Subcutaneous adipose tissue (tissue), 4 donors: ENCODE results near the gene EPN1. TPM values are rescaled to one million over a fixed set of nuclear protein-coding genes. Genes with fewer than 3 reads are reported as not detected.

ENCODE experiments used
- total RNA-seq, 4 donors: library from RNA; depleted of rRNA; stranded (reverse); fragments of >200 nt; gene quantifications; one replicate each; pipeline ENCODE4 v1.1.0, GENCODE V29; 2016
- TF ChIP-seq, protein P1 (sequence below): fragments of 450-650 bp; IDR thresholded peaks from one replicate; pipeline ENCODE4 v1.5.1; 2016; ENCODE audit warnings: low read depth, mild to moderate bottlenecking, control low read depth, antibody characterized with exemption, moderate library complexity

Gene EPN1
- total RNA-seq, 4 donors from 2014 or later: 27.6 to 118 (median 59.7) TPM

DNA sequence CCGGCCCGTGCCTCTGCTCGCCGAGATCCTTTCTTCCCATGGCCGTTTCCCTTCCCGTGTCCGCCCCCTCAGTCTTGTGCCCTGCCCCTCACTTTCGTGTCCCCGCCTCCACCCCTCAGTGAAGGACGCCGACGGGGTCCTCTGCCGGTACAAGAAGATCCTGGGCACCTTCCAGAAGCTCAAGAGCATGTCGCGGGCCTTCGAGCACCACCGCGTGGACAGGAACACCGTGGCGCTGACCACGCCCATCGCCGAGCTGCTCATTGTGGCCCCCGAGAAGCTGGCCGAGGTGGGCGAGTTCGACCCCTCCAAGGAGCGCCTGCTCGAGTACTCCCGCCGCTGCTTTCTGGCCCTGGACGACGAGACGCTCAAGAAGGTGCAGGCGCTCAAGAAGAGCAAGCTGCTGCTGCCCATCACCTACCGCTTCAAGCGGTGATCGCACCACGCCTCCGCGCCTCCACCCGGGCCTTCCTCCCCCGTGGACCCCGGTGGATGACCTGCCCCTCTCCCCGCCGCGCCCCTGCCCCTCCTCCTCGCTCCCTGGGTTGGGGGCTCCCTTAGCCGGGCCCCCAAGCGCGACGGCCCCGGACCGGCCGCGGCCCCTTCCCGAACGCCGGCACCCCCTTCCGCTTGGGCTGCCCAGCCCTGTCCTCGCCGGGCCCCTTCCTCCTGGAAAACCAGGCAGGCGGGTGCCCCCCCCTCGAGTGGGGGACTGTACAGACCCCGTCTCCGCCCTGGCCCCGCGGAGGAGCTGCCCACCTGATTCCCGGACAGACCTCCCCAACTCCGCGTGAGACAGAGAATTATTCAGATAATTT, 22.5 kb upstream of the EPN1 start:
- TF ChIP-seq, protein P1, sequence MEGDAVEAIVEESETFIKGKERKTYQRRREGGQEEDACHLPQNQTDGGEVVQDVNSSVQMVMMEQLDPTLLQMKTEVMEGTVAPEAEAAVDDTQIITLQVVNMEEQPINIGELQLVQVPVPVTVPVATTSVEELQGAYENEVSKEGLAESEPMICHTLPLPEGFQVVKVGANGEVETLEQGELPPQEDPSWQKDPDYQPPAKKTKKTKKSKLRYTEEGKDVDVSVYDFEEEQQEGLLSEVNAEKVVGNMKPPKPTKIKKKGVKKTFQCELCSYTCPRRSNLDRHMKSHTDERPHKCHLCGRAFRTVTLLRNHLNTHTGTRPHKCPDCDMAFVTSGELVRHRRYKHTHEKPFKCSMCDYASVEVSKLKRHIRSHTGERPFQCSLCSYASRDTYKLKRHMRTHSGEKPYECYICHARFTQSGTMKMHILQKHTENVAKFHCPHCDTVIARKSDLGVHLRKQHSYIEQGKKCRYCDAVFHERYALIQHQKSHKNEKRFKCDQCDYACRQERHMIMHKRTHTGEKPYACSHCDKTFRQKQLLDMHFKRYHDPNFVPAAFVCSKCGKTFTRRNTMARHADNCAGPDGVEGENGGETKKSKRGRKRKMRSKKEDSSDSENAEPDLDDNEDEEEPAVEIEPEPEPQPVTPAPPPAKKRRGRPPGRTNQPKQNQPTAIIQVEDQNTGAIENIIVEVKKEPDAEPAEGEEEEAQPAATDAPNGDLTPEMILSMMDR: no peak

DNA sequence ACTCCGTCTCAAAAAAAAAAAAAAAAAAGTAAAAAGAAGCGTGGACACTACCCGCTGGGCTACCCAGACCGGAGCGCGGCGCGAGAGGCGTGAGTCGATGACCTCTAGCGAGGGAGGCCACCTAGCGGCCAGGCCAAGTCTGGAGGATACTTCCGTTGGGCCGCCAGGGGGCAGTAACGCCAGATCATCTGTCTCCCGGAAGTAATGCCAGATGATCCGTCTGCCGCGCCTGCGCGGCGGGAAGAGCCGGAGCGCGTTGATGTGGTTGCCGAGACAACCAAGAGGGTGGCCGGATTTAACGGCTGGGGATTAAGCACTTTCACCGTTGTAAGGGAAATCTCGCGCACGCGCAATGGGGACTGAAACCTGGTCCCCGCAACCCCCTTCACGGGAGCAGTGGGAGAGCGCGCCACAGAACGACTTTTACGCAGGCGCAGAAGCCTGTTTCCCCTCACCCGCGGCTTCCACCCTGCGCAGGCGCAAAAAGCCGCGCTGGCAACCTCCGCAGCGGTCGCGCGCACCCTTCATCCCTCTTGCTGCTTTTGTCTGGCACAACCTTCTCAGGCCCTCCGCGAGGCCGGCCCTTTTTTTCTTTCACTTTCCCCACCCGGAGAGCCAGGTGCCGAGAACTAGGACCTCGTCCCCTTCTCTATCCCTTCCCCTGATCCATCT, 21.2 kb upstream of the EPN1 start:
- TF ChIP-seq, protein P1: no peak

DNA sequence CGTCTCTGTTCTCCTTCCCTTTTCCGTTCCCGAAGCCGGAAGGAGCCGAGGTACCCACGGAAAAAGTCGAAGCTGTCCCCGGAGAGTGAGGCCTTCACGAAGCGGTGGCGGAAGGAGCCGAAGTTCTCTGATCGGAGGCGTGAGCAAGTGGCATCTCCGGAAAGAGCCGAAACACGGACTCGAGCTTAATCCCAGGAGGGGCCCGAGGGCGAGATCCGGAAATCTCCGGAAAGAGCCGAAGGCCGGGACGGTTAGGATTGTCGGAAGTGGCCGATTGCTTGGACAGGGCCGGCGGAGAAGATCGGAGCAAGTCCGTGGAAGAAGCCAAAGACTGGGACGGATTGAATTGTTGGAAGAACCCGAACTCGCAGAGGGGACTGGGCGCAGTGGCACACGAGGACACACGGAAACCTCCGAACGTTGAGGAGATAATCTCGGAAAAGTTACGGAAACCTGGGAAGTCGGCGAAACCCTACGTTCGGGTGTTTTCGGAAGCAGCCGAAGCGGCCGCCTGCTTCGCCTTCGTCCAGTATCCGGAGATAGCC, 20.6 kb upstream of the EPN1 start:
- TF ChIP-seq, protein P1: no peak

DNA sequence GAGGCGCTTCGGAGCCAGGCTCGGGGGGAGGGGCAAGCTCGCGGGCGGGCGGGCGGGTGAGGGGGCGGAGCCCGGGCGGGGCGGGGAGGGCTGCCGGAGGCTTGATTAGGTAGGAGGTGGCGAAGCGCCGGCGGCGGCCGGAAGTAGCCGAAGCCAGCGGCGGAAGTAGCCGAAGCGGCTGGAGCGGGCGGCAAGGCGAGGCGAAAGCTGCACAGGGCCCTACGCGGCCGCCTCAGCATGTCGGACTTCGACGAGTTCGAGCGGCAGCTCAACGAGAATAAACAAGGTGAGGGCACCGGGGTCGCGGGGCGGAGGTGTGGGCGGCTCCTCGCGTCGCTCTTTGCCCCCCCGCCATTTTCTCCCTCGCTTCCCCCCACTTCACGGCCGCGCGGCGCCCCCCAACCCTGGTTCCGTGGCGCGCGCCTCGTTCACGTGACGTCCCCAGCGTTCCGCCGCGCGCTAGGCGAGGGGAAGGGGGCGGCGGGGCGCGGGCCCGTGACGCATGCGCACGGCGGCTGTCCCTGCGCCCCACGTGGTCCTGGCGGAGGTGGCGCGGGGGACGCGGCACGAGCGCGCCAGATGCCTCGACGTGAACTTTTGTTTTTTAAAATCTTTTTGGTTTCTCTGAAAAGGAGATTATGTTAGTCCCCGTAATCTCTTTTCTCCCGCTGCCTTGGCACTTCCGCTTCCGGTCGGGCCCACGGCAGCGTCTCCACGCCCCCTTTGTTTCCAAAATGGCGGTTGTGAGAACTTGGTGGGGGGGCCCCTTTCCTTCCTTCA, 20.0 kb upstream of the EPN1 start, which contains the start of gene U2AF2:
TSS of gene U2AF2 (plus strand) at position 168 of the 780 bp plus-strand sequence. CDS start at position 238, 70 bp downstream.
- TF ChIP-seq, protein P1: no peak

DNA sequence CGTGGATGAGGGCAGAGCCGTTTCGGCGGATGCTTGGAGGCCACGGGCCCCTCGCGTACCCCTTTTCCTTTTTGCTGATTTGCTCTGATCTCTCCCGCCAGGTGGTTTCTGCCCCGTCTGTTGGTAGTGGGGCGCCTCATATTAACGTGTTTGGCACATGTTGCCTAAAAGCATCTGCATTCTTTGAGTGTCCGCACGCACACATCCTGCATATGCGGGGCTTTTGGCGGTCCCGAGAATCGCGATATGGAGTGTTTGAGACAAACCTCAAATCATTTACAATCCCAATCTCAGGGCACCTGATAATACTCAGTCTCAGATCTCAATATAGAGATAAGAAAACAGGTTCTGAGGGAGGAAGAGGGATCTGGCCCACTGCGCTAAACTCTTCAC, 19.4 kb upstream of the EPN1 start:
- TF ChIP-seq, protein P1: no peak

DNA sequence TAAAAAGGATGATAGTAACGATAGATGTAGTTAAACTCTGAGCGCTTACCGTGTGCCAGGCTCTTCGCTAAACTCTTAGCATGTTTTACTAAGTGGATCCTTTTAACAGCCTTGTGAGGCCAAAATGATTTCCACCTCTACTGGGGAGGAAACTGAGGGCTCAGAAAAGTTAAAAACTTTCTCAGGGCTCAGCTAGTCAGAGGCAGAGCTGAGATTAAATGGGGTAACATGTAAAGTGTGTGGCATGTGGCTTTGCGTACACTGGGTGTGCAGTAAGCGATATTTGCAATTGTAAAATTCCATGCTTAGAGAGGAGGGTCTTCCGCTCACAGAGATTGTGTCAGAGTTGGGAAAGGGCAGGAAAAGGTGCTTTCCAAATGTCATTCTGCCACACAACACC, 18.5 kb upstream of the EPN1 start:
- TF ChIP-seq, protein P1: no peak
